ENCODE results near the gene HRK. TPM values are rescaled to one million over a fixed set of nuclear protein-coding genes. Genes with fewer than 3 reads are reported as not detected.
A peak's percentile ranks its signal among the peaks of the same experiment; 100 is the strongest.

HRK gene
- total and polyA plus RNA-seq, 2 of the 4 experiments (the other 2 are of a cell fraction): not detected

GRCh38 chr12:116903818-116904217 is 22.6 kb upstream of the HRK start:
- ChIA-PET CTCF (interaction anchor here (0.7 kb wide), 1 partner anchor 32 kb away, joined by 4 read pairs; no protein-coding TSS in a partner anchor), POLR2A (ENCODE audit: unreplicated experiment) (no interaction called here)
- H2AK5ac ChIP-seq (ENCODE audit: low read depth, low read length): no peak overlapping the region
- no peaks in the 10 kb centered on the region for H3K79me1 ChIP-seq (ENCODE audit: low read depth in 1 of 2, low read length in 2 of 2)
- no peak overlapping the region for H3K9ac ChIP-seq (ENCODE audit: low read depth, low read length)
- no peak overlapping the region for H4K8ac ChIP-seq (ENCODE audit: low read depth in 2 of 2, low read length in 2 of 2)
- no peak for DNase-seq
- in situ Hi-C loops (cut with MboI; ENCODE audit: low sequenced_read_pairs): no loop called here
- no peaks in the 10 kb centered on the region for H3K9me3 ChIP-seq (ENCODE audit: control insufficient read depth, insufficient read depth, low read length)
- TF ChIP-seq CTCF (conservative IDR thresholded peaks at IDR 0.05; ENCODE audit: low read depth, low read length): no peak
- no peak for TF ChIP-seq FOS (IDR thresholded peaks at IDR 0.05; ENCODE audit: low read depth, low read length)
- TF ChIP-seq MXI1 (IDR thresholded peaks at IDR 0.05; ENCODE audit: borderline replicate concordance, low read depth, low read length): no peak
- TF ChIP-seq BHLHE40 (IDR thresholded peaks at IDR 0.05; ENCODE audit: low read depth, low read length): no peak
- TF ChIP-seq MAFK (IDR thresholded peaks at IDR 0.05; ENCODE audit: low read depth, low read length): no peak
- no peak for TF ChIP-seq MAZ (IDR thresholded peaks at IDR 0.05; ENCODE audit: borderline replicate concordance, low read depth, low read length)
- TF ChIP-seq CEBPB (IDR thresholded peaks at IDR 0.05; ENCODE audit: low read depth, low read length): no peak
- TF ChIP-seq RFX5 (IDR thresholded peaks at IDR 0.05; ENCODE audit: low read depth, low read length): no peak
- no peak for TF ChIP-seq CHD1 (IDR thresholded peaks at IDR 0.05; ENCODE audit: low read depth, low read length)
- no peak for TF ChIP-seq USF2 (IDR thresholded peaks at IDR 0.05; ENCODE audit: low read depth, low read length)
- no peak for TF ChIP-seq NFE2L2 (IDR thresholded peaks at IDR 0.05; ENCODE audit: low read depth, low read length)
- TF ChIP-seq RAD21 (IDR thresholded peaks at IDR 0.05; ENCODE audit: low read length): no peak
- TF ChIP-seq ELK1 (IDR thresholded peaks at IDR 0.05; ENCODE audit: borderline replicate concordance, low read depth, low read length): no peak
- no peak for TF ChIP-seq SMC3 (IDR thresholded peaks at IDR 0.05; ENCODE audit: low read depth, low read length)
- TF ChIP-seq RCOR1 (IDR thresholded peaks at IDR 0.05; ENCODE audit: insufficient replicate concordance, low read length): no peak
- TF ChIP-seq POLR2A (IDR thresholded peaks at IDR 0.05; ENCODE audit: low read depth, low read length): no peak
- no peak overlapping the region for H4K5ac ChIP-seq (ENCODE audit: low read depth, low read length)
- H3K36me3 ChIP-seq (ENCODE audit: control insufficient read depth, insufficient read depth, low read length): no peaks in the 10 kb centered on the region
- ATAC-seq (ENCODE audit: low read depth): no peak
- 65% methylated on average over 4 of the region's 4 CpGs; no CpG with 5 or more reads in 1 of the 2 experiments for WGBS, 2 experiments (ENCODE audit: extremely low coverage in 2 of 2, insufficient read length in 1 of 2)
- H3K56ac ChIP-seq (ENCODE audit: extremely low read depth, insufficient read depth, low read length): no peak overlapping the region
- no peaks in the 10 kb centered on the region for H3K9me1 ChIP-seq (ENCODE audit: insufficient read depth, low read length)
- H2BK15ac ChIP-seq (ENCODE audit: low read depth, low read length): no peak overlapping the region
- H2AK9ac ChIP-seq (replicated peaks; ENCODE audit: low read depth, low read length, poor library complexity): no peak overlapping the region
- 0 out of 2 replicates have a peak overlapping the region, but pooled peaks have one; percentile 49 for H3K23ac ChIP-seq (ENCODE audit: low read depth, low read length)
- BruUV-seq (replicated peaks): no TSS peak
- H3K4me1 ChIP-seq (ENCODE audit: control insufficient read depth, insufficient read depth, low read length): no peaks in the 10 kb centered on the region
- intact Hi-C loops (cut with micrococcal nuclease): no loop called here
- no peak overlapping the region for H3K27ac ChIP-seq (ENCODE audit: insufficient read depth, low read length)
- no peak overlapping the region for H4K91ac ChIP-seq (ENCODE audit: insufficient read depth, low read depth, low read length)
- H2AFZ ChIP-seq (replicated peaks; ENCODE audit: low read length, poor library complexity): no peak overlapping the region
- no peaks in the 10 kb centered on the region for H4K20me1 ChIP-seq (ENCODE audit: insufficient read depth, low read length)
- dilution Hi-C loops (cut with HindIII; ENCODE audit: low sequenced_read_pairs, unreplicated experiment): no loop called here
- no peak overlapping the region for H2BK120ac ChIP-seq (ENCODE audit: low read depth, low read length)
- no peak overlapping the region for H3K4me3 ChIP-seq (ENCODE audit: insufficient read depth, low read depth, low read length)
- H3K4me2 ChIP-seq (ENCODE audit: low read depth, low read length): no peak overlapping the region
- no peak overlapping the region for H2BK5ac ChIP-seq (ENCODE audit: low read depth, low read length, poor library complexity, severe bottlenecking)
- H3K14ac ChIP-seq (replicated peaks; ENCODE audit: low read depth, low read length): no peak overlapping the region
- no peak overlapping the region for H3K18ac ChIP-seq (ENCODE audit: low read depth, low read length)
- H3K4ac ChIP-seq (ENCODE audit: low read depth, low read length): no peak overlapping the region
- no peak overlapping the region for H2BK20ac ChIP-seq (ENCODE audit: low read depth, low read length)
- peaks cover 18% of the 10 kb centered on the region for H3K27me3 ChIP-seq (ENCODE audit: control insufficient read depth, insufficient read depth, low read length)

Data from IMR-90 (cell line).